ENCODE measurements around the gene CRYBA1. TPM values are rescaled to one million over a fixed set of nuclear protein-coding genes. Genes with fewer than 3 reads are reported as not detected.

The CRYBA1 gene
- total RNA-seq, 1 experiment from 2014 or later, result not detected

DNA sequence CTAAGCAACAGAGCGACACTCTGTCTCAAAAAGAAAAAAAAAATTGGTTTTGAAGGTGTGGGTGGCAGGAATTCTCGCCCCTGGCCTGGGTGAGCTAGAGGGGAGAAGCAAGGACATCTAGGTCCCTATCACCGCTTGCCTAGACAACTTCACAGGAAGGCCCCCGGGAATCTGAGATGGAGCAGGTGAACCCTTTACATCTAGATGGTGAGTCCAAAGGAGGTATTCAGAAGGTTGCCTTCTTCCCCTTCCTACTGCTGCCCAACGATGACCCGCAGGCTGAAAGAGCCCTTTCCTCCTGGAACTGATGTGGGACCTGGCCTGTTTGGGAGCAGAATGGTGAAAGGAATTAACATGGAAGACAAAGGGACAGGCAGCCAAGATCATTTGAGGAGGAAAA is 1.3 kb upstream of the CRYBA1 start (continued):
- TF ChIP-seq, protein P1, sequence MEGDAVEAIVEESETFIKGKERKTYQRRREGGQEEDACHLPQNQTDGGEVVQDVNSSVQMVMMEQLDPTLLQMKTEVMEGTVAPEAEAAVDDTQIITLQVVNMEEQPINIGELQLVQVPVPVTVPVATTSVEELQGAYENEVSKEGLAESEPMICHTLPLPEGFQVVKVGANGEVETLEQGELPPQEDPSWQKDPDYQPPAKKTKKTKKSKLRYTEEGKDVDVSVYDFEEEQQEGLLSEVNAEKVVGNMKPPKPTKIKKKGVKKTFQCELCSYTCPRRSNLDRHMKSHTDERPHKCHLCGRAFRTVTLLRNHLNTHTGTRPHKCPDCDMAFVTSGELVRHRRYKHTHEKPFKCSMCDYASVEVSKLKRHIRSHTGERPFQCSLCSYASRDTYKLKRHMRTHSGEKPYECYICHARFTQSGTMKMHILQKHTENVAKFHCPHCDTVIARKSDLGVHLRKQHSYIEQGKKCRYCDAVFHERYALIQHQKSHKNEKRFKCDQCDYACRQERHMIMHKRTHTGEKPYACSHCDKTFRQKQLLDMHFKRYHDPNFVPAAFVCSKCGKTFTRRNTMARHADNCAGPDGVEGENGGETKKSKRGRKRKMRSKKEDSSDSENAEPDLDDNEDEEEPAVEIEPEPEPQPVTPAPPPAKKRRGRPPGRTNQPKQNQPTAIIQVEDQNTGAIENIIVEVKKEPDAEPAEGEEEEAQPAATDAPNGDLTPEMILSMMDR (IDR thresholded peaks at IDR 0.05 in 2 of 3, conservative IDR thresholded peaks at IDR 0.05 in 1 of 3; ENCODE audit: borderline replicate concordance in 1 of 3, insufficient read depth in 1 of 3, low read depth in 2 of 3, low read length in 2 of 3), result no peak
- TF ChIP-seq SP1 (IDR thresholded peaks at IDR 0.05; ENCODE audit: low read depth), result no peak

DNA sequence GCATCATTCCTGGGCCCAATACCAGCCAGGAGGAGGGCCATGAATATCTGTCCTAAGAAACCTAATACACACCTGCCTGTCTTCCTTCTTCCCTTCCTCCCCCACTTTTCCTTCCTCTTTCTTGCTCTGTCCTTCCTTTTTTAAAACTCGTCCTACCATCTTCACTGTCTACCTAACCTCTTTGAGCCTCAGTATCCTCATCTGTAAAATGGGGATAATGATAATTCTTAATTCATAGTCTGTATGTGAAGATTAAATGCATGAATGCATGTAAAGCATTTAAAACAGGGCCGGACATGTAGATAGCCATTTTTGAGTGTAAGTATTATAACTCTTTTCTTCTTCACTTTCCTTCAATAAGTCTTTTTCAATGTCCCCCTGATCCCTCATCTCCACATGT is 560 bp downstream of the CRYBA1 start:
- intact Hi-C loops (cut with micrococcal nuclease), result no loop called here
- ChIA-PET RAD21 (ENCODE audit: low non-redundant PET in 1 of 2, low total read pairs in 2 of 2, uncharacterized antibody in 2 of 2, unreplicated experiment in 2 of 2) (no interaction called here), POLR2A (no interaction called here), CTCF (no interaction called here)
- BruUV-seq (replicated peaks), result no TSS peak
- no peak overlapping the region for H2AFZ ChIP-seq (ENCODE audit: low read depth, low read length, poor library complexity, severe bottlenecking)
- H3K27ac ChIP-seq (ENCODE audit: low read depth, low read length), result no peak overlapping the region
- peaks cover 2 to 12% of the 10 kb centered on the region in 2 experiments; a peak in 3 of 4 replicates for H3K4me1 ChIP-seq (ENCODE audit: control insufficient read depth in 1 of 2, insufficient read depth in 2 of 2, low read length in 2 of 2)
- no peaks in the 10 kb centered on the region for H3K9me2 ChIP-seq (ENCODE audit: insufficient read depth)
- no peak overlapping the region for H3K4me3 ChIP-seq (replicated peaks in 1 of 2; ENCODE audit: low read depth in 1 of 2, low read length in 2 of 2)
- no peak overlapping the region for H3K9ac ChIP-seq (ENCODE audit: low read length)
- DNase-seq (ENCODE audit: low read depth, low spot score) (no peak), ATAC-seq (no peak)
- no peak for TF ChIP-seq TCF7L2 (IDR thresholded peaks at IDR 0.05; ENCODE audit: borderline replicate concordance, extremely low read depth, insufficient read depth, insufficient read length)
- TF ChIP-seq, protein P2, sequence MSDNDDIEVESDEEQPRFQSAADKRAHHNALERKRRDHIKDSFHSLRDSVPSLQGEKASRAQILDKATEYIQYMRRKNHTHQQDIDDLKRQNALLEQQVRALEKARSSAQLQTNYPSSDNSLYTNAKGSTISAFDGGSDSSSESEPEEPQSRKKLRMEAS (IDR thresholded peaks at IDR 0.05), result no peak
- no peak for TF ChIP-seq EGR1 (IDR thresholded peaks at IDR 0.05; ENCODE audit: low read depth)
- TF ChIP-seq, protein P3, sequence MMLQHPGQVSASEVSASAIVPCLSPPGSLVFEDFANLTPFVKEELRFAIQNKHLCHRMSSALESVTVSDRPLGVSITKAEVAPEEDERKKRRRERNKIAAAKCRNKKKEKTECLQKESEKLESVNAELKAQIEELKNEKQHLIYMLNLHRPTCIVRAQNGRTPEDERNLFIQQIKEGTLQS (IDR thresholded peaks at IDR 0.05), result no peak
- no peak for TF ChIP-seq FOSL1 (IDR thresholded peaks at IDR 0.05; ENCODE audit: low read depth)
- TF ChIP-seq SP1 (IDR thresholded peaks at IDR 0.05; ENCODE audit: low read depth), result no peak
- TF ChIP-seq ZNF274 (IDR thresholded peaks at IDR 0.05; ENCODE audit: low read depth, low read length), result no peak
- TF ChIP-seq ZFX (IDR thresholded peaks at IDR 0.05), result no peak
- peaks cover 11% of the 10 kb centered on the region; the same call in 1 of the 2 replicates for H4K20me1 ChIP-seq (ENCODE audit: insufficient read depth)
- H3K27me3 ChIP-seq (ENCODE audit: insufficient read depth, low read length), result no peaks in the 10 kb centered on the region
- H3K79me2 ChIP-seq (ENCODE audit: insufficient read depth, low read length), result peaks cover 86% of the 10 kb centered on the region
- peaks cover 0 to 13% of the 10 kb centered on the region in 2 experiments; a peak in 2 of 4 replicates for H3K36me3 ChIP-seq (ENCODE audit: control insufficient read depth in 1 of 2, insufficient read depth in 2 of 2, low read length in 2 of 2)
- H3K9me3 ChIP-seq (ENCODE audit: control insufficient read depth in 1 of 2, insufficient read depth in 1 of 2, low read depth in 1 of 2, low read length in 2 of 2), result no peaks in the 10 kb centered on the region
- no peak overlapping the region for H3K4me2 ChIP-seq (ENCODE audit: low read length)
